Renal cortical epithelial cell (primary cell): Measurements from ENCODE around the gene ZNF296. TPM values are rescaled to one million over a fixed set of nuclear protein-coding genes. Genes with fewer than 3 reads are reported as not detected.

Experiments used
- DNase-seq: peaks from one replicate; pipeline ENCODE4 v3.0.0-alpha.2; 2011; ENCODE audit warnings: low read depth
- total RNA-seq: library from RNA; depleted of rRNA; stranded (reverse); fragments of >200 nt; gene quantifications from 2 replicates; pipeline ENCODE4 v1.2.3, GENCODE V29; 2014

Gene ZNF296
- total RNA-seq, 1 donor from 2014 or later, result 0.65 TPM

DNA sequence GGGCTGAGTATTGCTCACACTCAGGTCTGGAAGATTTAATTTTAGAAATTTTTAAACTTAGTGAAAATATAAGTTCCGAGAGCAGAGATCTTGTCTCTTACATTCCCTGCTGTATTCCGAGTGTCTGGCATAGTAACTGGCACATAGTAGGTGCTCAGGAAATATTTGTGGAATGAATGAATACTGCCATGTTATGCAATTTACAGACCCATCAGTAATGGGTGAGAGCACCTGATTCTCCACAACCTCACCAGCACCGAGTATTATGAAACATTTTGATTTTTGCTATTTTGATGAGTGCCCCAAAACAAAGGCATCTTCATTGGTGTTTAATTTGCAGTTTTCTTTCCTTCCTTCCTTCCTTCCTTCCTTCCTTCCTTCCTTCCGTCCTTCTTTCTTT is 53.2 kb downstream of the ZNF296 start:
- DNase-seq, result no peak

DNA sequence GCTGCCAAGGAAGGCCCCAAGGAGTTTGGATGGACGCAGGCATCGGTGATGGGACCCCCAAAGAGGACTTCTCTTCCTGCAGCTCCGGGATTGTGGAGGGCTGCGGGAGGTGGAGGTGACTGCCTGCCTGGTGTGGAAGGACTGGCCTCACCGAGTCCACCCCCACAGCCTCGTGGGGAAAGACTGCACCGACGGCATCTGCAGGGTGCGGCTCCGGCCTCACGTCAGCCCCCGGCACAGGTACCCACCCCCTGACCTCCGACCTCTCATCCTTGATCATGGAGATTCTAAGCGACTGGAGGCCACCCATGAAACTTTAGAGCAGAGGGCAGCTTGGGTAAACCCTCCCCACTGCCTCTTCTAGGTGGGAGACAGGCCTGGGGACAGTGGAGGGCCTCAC is 54.3 kb downstream of the ZNF296 start:
- DNase-seq, result no peak

Other genes with a start within 250 kb of the ZNF296 start
- gene NECTIN2, start 230.2 kb downstream of the ZNF296 start, total RNA-seq, result 119 and 183 TPM in 2 replicates
- 65.9 and 71.9 TPM in 2 replicates for gene TOMM40, start 185.2 kb downstream of the ZNF296 start, total RNA-seq
- gene APOE, start 170.7 kb downstream of the ZNF296 start, total RNA-seq, result 14.8 and 38.3 TPM in 2 replicates
- gene APOC1, start 161.9 kb downstream of the ZNF296 start, total RNA-seq, result 0.20 and 5.4 TPM in 2 replicates
- not detected in 2 replicates for gene APOC4, start 134.2 kb downstream of the ZNF296 start, total RNA-seq
- not detected in 2 replicates for gene APOC2, start 130.4 kb downstream of the ZNF296 start, total RNA-seq
- 18.4 and 77.4 TPM in 2 replicates for gene CLPTM1, start 121.1 kb downstream of the ZNF296 start, total RNA-seq
- gene RELB, start 75.0 kb downstream of the ZNF296 start, total RNA-seq, result 21.2 and 25.9 TPM in 2 replicates
- 7.5 and 25.1 TPM in 2 replicates for gene CLASRP, start 37.4 kb downstream of the ZNF296 start, total RNA-seq
- 21.5 and 51.4 TPM in 2 replicates for gene GEMIN7, start 2.8 kb upstream of the ZNF296 start, total RNA-seq
- 35.6 and 37.1 TPM in 2 replicates for gene PPP1R37, start 16.7 kb upstream of the ZNF296 start, total RNA-seq
- gene NKPD1, start 84.5 kb upstream of the ZNF296 start, total RNA-seq, result 0.10 TPM in 1 of 2 replicates, not detected in the other
- gene TRAPPC6A, start 101.8 kb upstream of the ZNF296 start, total RNA-seq, result 20.1 and 22.4 TPM in 2 replicates
- gene BLOC1S3, start 102.3 kb upstream of the ZNF296 start, total RNA-seq, result 4.5 and 7.4 TPM in 2 replicates
- not detected in 2 replicates for gene EXOC3L2, start 168.9 kb upstream of the ZNF296 start, total RNA-seq
- 5.0 and 27.2 TPM in 2 replicates for gene MARK4, start 174.8 kb upstream of the ZNF296 start, total RNA-seq
- not detected in 2 replicates for gene CKM, start 246.4 kb upstream of the ZNF296 start, total RNA-seq